ENCODE results near the gene ZEB2. TPM values are rescaled to one million over a fixed set of nuclear protein-coding genes. Genes with fewer than 3 reads are reported as not detected.
A peak's percentile ranks its signal among the peaks of the same experiment; 100 is the strongest.

Gene ZEB2
- total RNA-seq, 4 donors from 2014 or later = 19.8 to 69.6 (median 42.9) TPM

DNA sequence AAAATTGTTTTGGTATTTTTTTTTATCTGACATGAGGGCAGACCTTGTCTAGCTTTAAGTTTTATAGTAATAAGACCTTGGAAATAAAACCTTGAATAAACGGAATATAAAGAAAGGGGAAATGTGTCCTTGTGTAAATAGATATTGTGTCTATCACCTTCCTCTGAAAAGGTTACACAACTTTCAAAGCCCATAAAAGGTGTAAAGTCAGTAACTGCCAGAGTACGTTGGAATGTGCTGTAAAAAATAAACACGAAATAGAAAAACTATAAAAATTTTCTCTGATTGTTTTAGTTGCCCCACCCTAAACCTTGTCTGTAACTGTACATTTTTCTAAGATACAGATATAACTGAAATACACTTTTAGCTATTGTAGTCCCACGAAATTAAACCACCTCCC, 82.3 kb downstream of the ZEB2 start:
- H3K4me3 ChIP-seq = no peak overlapping the region
- 40 to 43% methylated on average over 4 of the region's 4 CpGs for WGBS, 2 donors (ENCODE audit: low coverage in 1 of 2)
- no peaks in the 10 kb centered on the region for H3K27me3 ChIP-seq
- DNase-seq = no peak
- TF ChIP-seq, protein P1, sequence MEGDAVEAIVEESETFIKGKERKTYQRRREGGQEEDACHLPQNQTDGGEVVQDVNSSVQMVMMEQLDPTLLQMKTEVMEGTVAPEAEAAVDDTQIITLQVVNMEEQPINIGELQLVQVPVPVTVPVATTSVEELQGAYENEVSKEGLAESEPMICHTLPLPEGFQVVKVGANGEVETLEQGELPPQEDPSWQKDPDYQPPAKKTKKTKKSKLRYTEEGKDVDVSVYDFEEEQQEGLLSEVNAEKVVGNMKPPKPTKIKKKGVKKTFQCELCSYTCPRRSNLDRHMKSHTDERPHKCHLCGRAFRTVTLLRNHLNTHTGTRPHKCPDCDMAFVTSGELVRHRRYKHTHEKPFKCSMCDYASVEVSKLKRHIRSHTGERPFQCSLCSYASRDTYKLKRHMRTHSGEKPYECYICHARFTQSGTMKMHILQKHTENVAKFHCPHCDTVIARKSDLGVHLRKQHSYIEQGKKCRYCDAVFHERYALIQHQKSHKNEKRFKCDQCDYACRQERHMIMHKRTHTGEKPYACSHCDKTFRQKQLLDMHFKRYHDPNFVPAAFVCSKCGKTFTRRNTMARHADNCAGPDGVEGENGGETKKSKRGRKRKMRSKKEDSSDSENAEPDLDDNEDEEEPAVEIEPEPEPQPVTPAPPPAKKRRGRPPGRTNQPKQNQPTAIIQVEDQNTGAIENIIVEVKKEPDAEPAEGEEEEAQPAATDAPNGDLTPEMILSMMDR (IDR thresholded peaks at IDR 0.05) = no peak
- TF ChIP-seq POLR2AphosphoS5 (IDR thresholded peaks at IDR 0.05) (no peak), POLR2A (IDR thresholded peaks at IDR 0.05) (no peak), EP300 (IDR thresholded peaks at IDR 0.05; ENCODE audit: low read depth) (no peak)
- peaks cover 0 to 28% (median 5%) of the 10 kb centered on the region in 4 donors for H3K4me1 ChIP-seq
- no peaks in the 10 kb centered on the region for H3K36me3 ChIP-seq
- in situ Hi-C loops (cut with MboI; ENCODE audit: low pct_ligation_motif_present in 1 of 4, low pct_unique_long_range_greater_than_20kb in 1 of 4, low sequenced_read_pairs in 3 of 4) (no loop called here), intact Hi-C loops (cut with DNase I; ENCODE audit: low total_unique reads) (no loop called here)
- H3K27ac ChIP-seq = peak overlapping the region in 1 of 4 donors; percentile 34
- no peaks in the 10 kb centered on the region for H3K9me3 ChIP-seq

DNA sequence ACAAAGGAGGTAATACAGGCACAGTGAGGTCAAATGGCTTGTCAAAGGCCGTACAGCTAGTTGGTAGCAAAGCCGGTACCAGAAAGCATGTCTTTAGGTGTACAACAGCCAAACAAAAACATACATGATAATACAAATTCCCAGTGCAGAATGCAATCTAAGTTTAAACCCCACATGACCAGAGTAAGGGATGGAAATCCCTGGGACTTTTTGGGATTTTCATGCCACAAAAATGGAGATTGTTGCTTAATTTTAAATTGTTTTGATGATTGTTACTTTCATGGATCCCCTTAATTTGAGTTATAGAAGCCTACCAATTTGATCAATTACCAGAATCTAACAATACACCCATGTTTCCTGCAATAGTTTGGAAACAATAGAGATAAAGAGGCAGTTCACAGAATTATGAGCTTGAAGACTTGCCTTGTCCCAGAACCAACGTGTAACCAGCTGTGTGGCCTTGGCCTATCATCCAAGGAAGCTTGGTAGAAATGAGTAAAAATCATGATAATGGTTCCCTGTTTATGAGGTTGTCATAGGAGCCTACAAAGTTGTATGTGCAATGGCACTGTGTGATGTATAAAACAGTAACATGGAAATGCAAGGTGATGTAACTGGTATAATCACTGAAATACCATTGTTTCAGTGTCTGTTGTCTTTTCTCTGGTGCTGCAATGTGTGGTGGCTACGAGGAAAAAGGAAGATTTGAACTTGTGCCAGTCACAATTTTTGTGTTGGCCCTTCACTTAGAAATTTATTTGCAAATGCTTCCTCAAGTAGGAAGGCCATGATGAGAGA, 85.3 kb downstream of the ZEB2 start:
- intact Hi-C loops (cut with DNase I; ENCODE audit: low total_unique reads) = no loop called here

DNA sequence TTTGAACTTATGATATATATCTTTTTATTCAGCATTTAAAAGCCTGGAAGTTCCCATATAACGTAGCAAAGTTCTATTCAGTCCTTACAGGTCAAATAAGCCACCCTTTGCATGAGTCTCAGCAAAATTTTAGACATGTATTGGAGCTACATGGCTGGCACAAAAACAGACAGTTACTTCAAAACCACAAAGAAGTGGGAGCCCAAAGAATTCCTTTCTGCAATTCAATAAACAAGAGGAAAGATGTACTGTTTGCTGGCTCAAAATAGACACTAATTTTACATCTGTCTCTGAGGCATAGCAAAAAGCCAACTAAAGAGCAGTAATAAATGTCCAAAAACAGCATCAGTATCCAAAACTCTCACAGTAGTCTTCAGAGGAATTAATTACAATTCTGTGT, 87.0 kb downstream of the ZEB2 start:
- Histone ChIP-seq H3K9me3 (no peaks in the 10 kb centered on the region), H3K27me3 (no peaks in the 10 kb centered on the region), H3K36me3 (no peaks in the 10 kb centered on the region), H3K4me3 (no peak overlapping the region), H3K27ac (peak overlapping the region in 3 of 4 donors; percentile 36 to 68 (median 63)), H3K4me1 (peaks cover 0 to 22% (median 4%) of the 10 kb centered on the region in 4 donors)
- DNase-seq = no peak
- no peak for TF ChIP-seq EP300 (IDR thresholded peaks at IDR 0.05; ENCODE audit: low read depth)
- WGBS, 2 donors (ENCODE audit: low coverage in 1 of 2) = 66 to 80% methylated on average over 1 of the region's 1 CpG
- in situ Hi-C loops (cut with MboI; ENCODE audit: low pct_ligation_motif_present in 1 of 4, low pct_unique_long_range_greater_than_20kb in 1 of 4, low sequenced_read_pairs in 3 of 4) = no loop called here
- intact Hi-C loops (cut with DNase I; ENCODE audit: low total_unique reads) = no loop called here

More for the DNA sequence above, 85.3 kb downstream of the ZEB2 start:
- Histone ChIP-seq H3K27ac (no peak overlapping the region), H3K36me3 (no peaks in the 10 kb centered on the region), H3K4me1 (peaks cover 0 to 28% (median 5%) of the 10 kb centered on the region in 4 donors), H3K9me3 (no peaks in the 10 kb centered on the region), H3K27me3 (no peaks in the 10 kb centered on the region), H3K4me3 (no peak overlapping the region)
- in situ Hi-C loops (cut with MboI; ENCODE audit: low pct_ligation_motif_present in 1 of 4, low pct_unique_long_range_greater_than_20kb in 1 of 4, low sequenced_read_pairs in 3 of 4) = no loop called here
- no peak for DNase-seq
- TF ChIP-seq EP300 (IDR thresholded peaks at IDR 0.05; ENCODE audit: low read depth) (no peak), POLR2AphosphoS5 (IDR thresholded peaks at IDR 0.05) (no peak), POLR2A (IDR thresholded peaks at IDR 0.05) (no peak)
- TF ChIP-seq, protein P1 (IDR thresholded peaks at IDR 0.05) = no peak
- WGBS, 2 donors (ENCODE audit: low coverage in 1 of 2) = 55 to 80% methylated on average over 2 to 4 of the region's 4 CpGs

DNA sequence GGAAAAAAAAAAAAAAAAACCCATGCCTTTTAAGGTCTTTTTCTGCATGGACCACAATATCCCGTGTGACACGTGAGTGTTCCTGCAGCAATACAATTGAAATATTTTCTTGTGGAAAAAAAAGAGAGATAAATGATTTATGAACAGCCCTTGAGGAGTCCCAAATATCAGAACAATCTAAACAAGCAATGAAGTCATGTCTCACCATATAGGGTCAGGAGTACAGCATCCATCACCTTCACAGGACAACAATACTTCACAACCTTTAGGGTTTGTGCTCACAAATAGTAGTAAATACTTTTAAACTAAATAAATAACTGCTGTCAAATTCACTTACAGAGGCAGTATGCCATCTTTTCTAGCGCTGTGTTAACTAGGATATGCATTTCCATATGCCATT, 87.9 kb downstream of the ZEB2 start:
- TF ChIP-seq POLR2A (IDR thresholded peaks at IDR 0.05) (no peak), POLR2AphosphoS5 (IDR thresholded peaks at IDR 0.05) (no peak), EP300 (IDR thresholded peaks at IDR 0.05; ENCODE audit: low read depth) (no peak)
- TF ChIP-seq, protein P1 (IDR thresholded peaks at IDR 0.05) = no peak
- no peak for DNase-seq
- H3K4me1 ChIP-seq = peaks cover 0 to 16% (median under 1%) of the 10 kb centered on the region in 4 donors
- in situ Hi-C loops (cut with MboI; ENCODE audit: low pct_ligation_motif_present in 1 of 4, low pct_unique_long_range_greater_than_20kb in 1 of 4, low sequenced_read_pairs in 3 of 4) = no loop called here
- no peaks in the 10 kb centered on the region for H3K9me3 ChIP-seq
- H3K36me3 ChIP-seq = no peaks in the 10 kb centered on the region
- no peak overlapping the region for H3K4me3 ChIP-seq
- intact Hi-C loops (cut with DNase I; ENCODE audit: low total_unique reads) = no loop called here
- peak overlapping the region; percentile 63 to 68 (median 65) for H3K27ac ChIP-seq
- H3K27me3 ChIP-seq = no peaks in the 10 kb centered on the region
- whole genome bisulfite sequencing, 2 donors (ENCODE audit: low coverage in 1 of 2) = 77 to 82% methylated on average over 3 of the region's 3 CpGs

All from transverse colon (tissue), 4 donors.